Measurements from ENCODE around the gene TTC14.

TTC14 gene

DNA sequence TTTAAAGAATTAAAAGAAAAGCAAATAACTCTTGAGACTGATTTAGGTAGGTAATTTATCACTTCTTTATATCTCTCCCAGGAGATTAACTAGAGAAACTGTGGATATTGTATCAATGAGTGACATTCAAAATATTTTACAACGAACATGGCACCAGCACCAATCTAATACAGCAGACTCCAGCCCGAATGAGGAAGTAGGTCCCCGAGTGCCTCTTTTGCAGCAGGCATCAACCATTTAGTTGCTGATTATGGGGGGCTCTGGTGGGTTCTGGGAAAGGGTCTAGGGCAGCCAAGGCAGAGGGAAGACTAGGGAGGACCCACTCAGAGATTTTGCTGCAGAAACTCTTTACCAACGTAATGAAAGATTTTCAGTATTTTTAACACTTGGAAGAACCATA lies 31.7 kb upstream of the TTC14 start:
- no peaks in the 10 kb centered on the region for H3K36me3 ChIP-seq (ENCODE audit: control insufficient read depth in 1 of 2, insufficient read depth in 2 of 2, low read depth in 1 of 2, low read length in 2 of 2)
- no peaks in the 10 kb centered on the region for H3K9me3 ChIP-seq (ENCODE audit: control insufficient read depth, low read length)
- no peak overlapping the region for H3K14ac ChIP-seq (ENCODE audit: low read length in 2 of 2)
- DNase-seq, result no peak
- no peak overlapping the region for H2BK5ac ChIP-seq (ENCODE audit: low read depth, low read length, poor library complexity, severe bottlenecking)
- no peak overlapping the region for H4K91ac ChIP-seq (ENCODE audit: low read length)
- no peak overlapping the region for H2AFZ ChIP-seq (ENCODE audit: low read depth, low read length)
- no peak overlapping the region for H3K4me2 ChIP-seq (ENCODE audit: low read length, poor library complexity, severe bottlenecking)
- H3K4ac ChIP-seq (ENCODE audit: low read depth in 1 of 2, low read length in 2 of 2), result no peak overlapping the region
- H3K18ac ChIP-seq (ENCODE audit: low read depth in 1 of 2, low read length in 2 of 2), result no peak overlapping the region
- H3K27me3 ChIP-seq (ENCODE audit: control insufficient read depth in 1 of 2, insufficient read depth in 1 of 2, low read length in 2 of 2), result no peaks in the 10 kb centered on the region
- H2BK15ac ChIP-seq (ENCODE audit: low read depth, poor library complexity, severe bottlenecking), result no peak overlapping the region
- no peaks in the 10 kb centered on the region for H3K4me1 ChIP-seq (ENCODE audit: control insufficient read depth, insufficient read depth, low read depth, low read length)
- WGBS, result 77% methylated on average over 2 of the region's 4 CpGs
- no peaks in the 10 kb centered on the region for H3K79me1 ChIP-seq (replicated peaks; ENCODE audit: low read length, poor library complexity, severe bottlenecking)
- no peak overlapping the region for H4K8ac ChIP-seq (ENCODE audit: low read length)
- H3K23ac ChIP-seq (ENCODE audit: low read length in 2 of 2), result no peak overlapping the region
- H2AK5ac ChIP-seq (ENCODE audit: low read length, severe bottlenecking), result no peak overlapping the region
- H3K4me3 ChIP-seq (ENCODE audit: insufficient read depth in 1 of 2, low read depth in 1 of 2, low read length in 2 of 2), result no peak overlapping the region
- H2BK12ac ChIP-seq (ENCODE audit: low read length in 2 of 2), result no peak overlapping the region
- no peak overlapping the region for H3K9ac ChIP-seq (ENCODE audit: low read length)
- no peak overlapping the region for H3K27ac ChIP-seq (ENCODE audit: low read length, poor library complexity, severe bottlenecking)
- H2BK120ac ChIP-seq (ENCODE audit: low read depth, low read length), result no peak overlapping the region

GRCh38 chr3:180571831-180572598 lies 29.9 kb upstream of the TTC14 start:
- no peak overlapping the region for H3K9ac ChIP-seq (ENCODE audit: low read length)
- no peak overlapping the region for H3K14ac ChIP-seq (ENCODE audit: low read length in 2 of 2)
- H2BK15ac ChIP-seq (ENCODE audit: low read depth, poor library complexity, severe bottlenecking), result no peak overlapping the region
- H3K4ac ChIP-seq (ENCODE audit: low read depth in 1 of 2, low read length in 2 of 2), result no peak overlapping the region
- H3K4me3 ChIP-seq (ENCODE audit: insufficient read depth in 1 of 2, low read depth in 1 of 2, low read length in 2 of 2), result no peak overlapping the region
- H4K91ac ChIP-seq (ENCODE audit: low read length), result no peak overlapping the region
- H3K27me3 ChIP-seq (ENCODE audit: control insufficient read depth in 1 of 2, insufficient read depth in 1 of 2, low read length in 2 of 2), result no peaks in the 10 kb centered on the region
- H3K4me2 ChIP-seq (ENCODE audit: low read length, poor library complexity, severe bottlenecking), result no peak overlapping the region
- H2AK5ac ChIP-seq (ENCODE audit: low read length, severe bottlenecking), result no peak overlapping the region
- no peak overlapping the region for H2BK120ac ChIP-seq (ENCODE audit: low read depth, low read length)
- no peaks in the 10 kb centered on the region for H3K79me1 ChIP-seq (replicated peaks; ENCODE audit: low read length, poor library complexity, severe bottlenecking)
- no peak for DNase-seq
- H2BK12ac ChIP-seq (ENCODE audit: low read length in 2 of 2), result no peak overlapping the region
- no peak overlapping the region for H3K23ac ChIP-seq (ENCODE audit: low read length in 2 of 2)
- 74% methylated on average over 5 of the region's 6 CpGs for WGBS
- H2BK5ac ChIP-seq (ENCODE audit: low read depth, low read length, poor library complexity, severe bottlenecking), result no peak overlapping the region
- no peaks in the 10 kb centered on the region for H3K4me1 ChIP-seq (ENCODE audit: control insufficient read depth, insufficient read depth, low read depth, low read length)
- no peak overlapping the region for H2AFZ ChIP-seq (ENCODE audit: low read depth, low read length)
- H3K36me3 ChIP-seq (ENCODE audit: control insufficient read depth in 1 of 2, insufficient read depth in 2 of 2, low read depth in 1 of 2, low read length in 2 of 2), result no peaks in the 10 kb centered on the region
- no peak overlapping the region for H3K27ac ChIP-seq (ENCODE audit: low read length, poor library complexity, severe bottlenecking)
- no peak overlapping the region for H3K18ac ChIP-seq (ENCODE audit: low read depth in 1 of 2, low read length in 2 of 2)
- H3K9me3 ChIP-seq (ENCODE audit: control insufficient read depth, low read length), result no peaks in the 10 kb centered on the region
- no peak overlapping the region for H4K8ac ChIP-seq (ENCODE audit: low read length)

GRCh38 chr3:180575571-180575970 lies 26.4 kb upstream of the TTC14 start:
- Histone ChIP-seq H3K4me3 (ENCODE audit: insufficient read depth in 1 of 2, low read depth in 1 of 2, low read length in 2 of 2) (no peak overlapping the region), H3K4me2 (ENCODE audit: low read length, poor library complexity, severe bottlenecking) (no peak overlapping the region), H2BK120ac (ENCODE audit: low read depth, low read length) (no peak overlapping the region), H4K91ac (ENCODE audit: low read length) (no peak overlapping the region), H3K4ac (ENCODE audit: low read depth in 1 of 2, low read length in 2 of 2) (no peak overlapping the region), H3K9ac (ENCODE audit: low read length) (no peak overlapping the region), H3K79me1 (replicated peaks; ENCODE audit: low read length, poor library complexity, severe bottlenecking) (no peaks in the 10 kb centered on the region), H3K27ac (ENCODE audit: low read length, poor library complexity, severe bottlenecking) (no peak overlapping the region), H2AFZ (ENCODE audit: low read depth, low read length) (no peak overlapping the region), H3K4me1 (ENCODE audit: control insufficient read depth, insufficient read depth, low read depth, low read length) (no peaks in the 10 kb centered on the region), H3K14ac (ENCODE audit: low read length in 2 of 2) (no peak overlapping the region), H3K23ac (ENCODE audit: low read length in 2 of 2) (no peak overlapping the region), H4K8ac (ENCODE audit: low read length) (no peak overlapping the region), H2AK5ac (ENCODE audit: low read length, severe bottlenecking) (no peak overlapping the region), H3K36me3 (ENCODE audit: control insufficient read depth in 1 of 2, insufficient read depth in 2 of 2, low read depth in 1 of 2, low read length in 2 of 2) (no peaks in the 10 kb centered on the region), H2BK12ac (ENCODE audit: low read length in 2 of 2) (no peak overlapping the region), H3K9me3 (ENCODE audit: control insufficient read depth, low read length) (no peaks in the 10 kb centered on the region), H3K27me3 (ENCODE audit: control insufficient read depth in 1 of 2, insufficient read depth in 1 of 2, low read length in 2 of 2) (no peaks in the 10 kb centered on the region), H3K18ac (ENCODE audit: low read depth in 1 of 2, low read length in 2 of 2) (no peak overlapping the region), H2BK5ac (ENCODE audit: low read depth, low read length, poor library complexity, severe bottlenecking) (no peak overlapping the region), H2BK15ac (ENCODE audit: low read depth, poor library complexity, severe bottlenecking) (no peak overlapping the region)
- WGBS, result 79% methylated on average over 3 of the region's 3 CpGs
- no peak for DNase-seq

DNA sequence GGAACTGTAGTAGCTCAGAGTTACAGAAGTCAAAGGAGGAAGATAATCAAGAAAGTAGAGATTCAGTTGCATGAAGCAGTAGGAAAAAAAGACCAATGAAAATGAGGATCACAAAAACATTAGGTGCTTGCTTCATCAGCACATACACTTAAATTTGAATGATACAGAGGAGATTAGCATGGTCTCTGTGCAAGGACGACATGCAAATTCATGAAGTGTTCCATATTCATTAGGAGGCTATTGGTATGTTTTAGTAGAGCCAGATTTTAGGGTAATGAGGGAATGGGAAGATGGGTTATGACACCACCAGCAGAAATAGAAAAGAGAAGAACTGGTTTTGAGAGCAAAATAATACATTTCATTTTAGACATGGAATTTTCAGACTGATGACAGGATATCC lies 21.0 kb upstream of the TTC14 start:
- Histone ChIP-seq H2BK15ac (ENCODE audit: low read depth, poor library complexity, severe bottlenecking) (no peak overlapping the region), H3K9ac (ENCODE audit: low read length) (no peak overlapping the region), H4K91ac (ENCODE audit: low read length) (no peak overlapping the region), H3K14ac (ENCODE audit: low read length in 2 of 2) (no peak overlapping the region), H3K18ac (ENCODE audit: low read depth in 1 of 2, low read length in 2 of 2) (no peak overlapping the region), H3K4me3 (ENCODE audit: insufficient read depth in 1 of 2, low read depth in 1 of 2, low read length in 2 of 2) (no peak overlapping the region), H4K8ac (ENCODE audit: low read length) (no peak overlapping the region), H3K4me1 (ENCODE audit: control insufficient read depth, insufficient read depth, low read depth, low read length) (no peaks in the 10 kb centered on the region), H2BK12ac (ENCODE audit: low read length in 2 of 2) (no peak overlapping the region), H3K79me1 (replicated peaks; ENCODE audit: low read length, poor library complexity, severe bottlenecking) (no peaks in the 10 kb centered on the region), H2AK5ac (ENCODE audit: low read length, severe bottlenecking) (no peak overlapping the region), H3K9me3 (ENCODE audit: control insufficient read depth, low read length) (no peaks in the 10 kb centered on the region), H3K4ac (ENCODE audit: low read depth in 1 of 2, low read length in 2 of 2) (no peak overlapping the region), H2BK5ac (ENCODE audit: low read depth, low read length, poor library complexity, severe bottlenecking) (no peak overlapping the region), H2BK120ac (ENCODE audit: low read depth, low read length) (no peak overlapping the region), H3K36me3 (ENCODE audit: control insufficient read depth in 1 of 2, insufficient read depth in 2 of 2, low read depth in 1 of 2, low read length in 2 of 2) (no peaks in the 10 kb centered on the region), H2AFZ (ENCODE audit: low read depth, low read length) (no peak overlapping the region), H3K4me2 (ENCODE audit: low read length, poor library complexity, severe bottlenecking) (no peak overlapping the region), H3K27ac (ENCODE audit: low read length, poor library complexity, severe bottlenecking) (no peak overlapping the region), H3K23ac (ENCODE audit: low read length in 2 of 2) (no peak overlapping the region), H3K27me3 (ENCODE audit: control insufficient read depth in 1 of 2, insufficient read depth in 1 of 2, low read length in 2 of 2) (no peaks in the 10 kb centered on the region)
- 47% methylated on average over 1 of the region's 1 CpG for WGBS
- DNase-seq, result no peak

All from mesenchymal stem cell (in vitro differentiated cells and primary cell).